PC-3 (cell line): ENCODE results near the gene CDK15. TPM values are rescaled to one million over a fixed set of nuclear protein-coding genes. Genes with fewer than 3 reads are reported as not detected.
"Not testable (repeated sequence)": the region's sequence is repeated elsewhere in the genome, so short reads cannot be mapped to it uniquely, and the experiment has no call there.

ENCODE experiments used
- ATAC-seq: fragments of 200-7000 bp; cut with Tn5 transposase; 2 replicates; pipeline ENCODE4 v1.9.1; 2020; ENCODE audit warnings: mild to moderate bottlenecking, moderate library complexity
- BruUV-seq: library from RNA; stranded (reverse); fragments of 400-500 nt; replicated peaks from 2 replicates; lab custom pipeline; 2021; lab: Mats Ljungman, UMichigan
- CTCF ChIA-PET: fragments of 300-600 bp; sonication (Branson Sonifier 250); formaldehyde crosslinking; loops from one replicate; lab custom pipeline; 2022; ENCODE audit warnings: antibody characterized with exemption; lab: Charles Lee
- POLR2A ChIA-PET: fragments of 300-600 bp; sonication (Branson Sonifier 250); formaldehyde crosslinking; loops from one replicate; lab custom pipeline; 2022; ENCODE audit warnings: antibody characterized with exemption; ENCODE audit not compliant: unreplicated experiment; lab: Charles Lee
- DNase-seq: peaks from one replicate; pipeline ENCODE4 v3.0.0-alpha.2; 2015
- H2AFZ ChIP-seq: fragments of 300-600 bp; sonication (generic); 2 replicates; pipeline ENCODE4 v1.6.0; 2016; ENCODE audit warnings: antibody characterized with exemption, low read length
- H3F3A ChIP-seq: fragments of 300-600 bp; sonication (generic); one replicate; pipeline ENCODE4 v1.6.0; 2017; ENCODE audit warnings: antibody characterized with exemption, low read length, control low read depth, mild to moderate bottlenecking; ENCODE audit not compliant: unreplicated experiment
- H3K27ac ChIP-seq: fragments of 300-600 bp; sonication (generic); 2 replicates; pipeline ENCODE4 v1.5.1; 2016; ENCODE audit warnings: mild to moderate bottlenecking, low read length
- H3K27me3 ChIP-seq: fragments of 300-600 bp; sonication (generic); 2 replicates; pipeline ENCODE4 v1.6.1; 2016; ENCODE audit warnings: low read length, mixed read lengths
- H3K36me3 ChIP-seq: fragments of 300-600 bp; sonication (generic); 2 replicates; pipeline ENCODE4 v1.6.1; 2016; ENCODE audit warnings: low read depth, mixed run types, low read length, mixed read lengths
- H3K4me1 ChIP-seq: fragments of 300-600 bp; sonication (generic); 2 replicates; pipeline ENCODE4 v1.5.1; 2016; ENCODE audit warnings: low read length; ENCODE audit not compliant: insufficient read depth
- H3K4me2 ChIP-seq: fragments of 300-600 bp; sonication (generic); 2 replicates; pipeline ENCODE4 v1.6.0; 2016; ENCODE audit warnings: low read length
- H3K4me3 ChIP-seq: fragments of 300-600 bp; sonication (generic); 2 replicates; pipeline ENCODE4 v1.5.1; 2016; ENCODE audit warnings: mild to moderate bottlenecking, low read length, mixed read lengths
- H3K79me2 ChIP-seq: fragments of 300-600 bp; sonication (generic); 2 replicates; pipeline ENCODE4 v1.6.1; 2017; ENCODE audit warnings: low read length, mixed read lengths
- H3K9ac ChIP-seq: fragments of 300-600 bp; sonication (generic); 2 replicates; pipeline ENCODE4 v1.6.0; 2016; ENCODE audit warnings: mild to moderate bottlenecking, low read length
- H3K9me2 ChIP-seq: fragments of 300-600 bp; sonication (generic); replicated peaks from 2 replicates; pipeline ENCODE4 v1.6.1; 2016; ENCODE audit warnings: mixed run types, low read length, mixed read lengths
- H3K9me3 ChIP-seq: fragments of 300-600 bp; sonication (generic); 2 replicates; pipeline ENCODE4 v1.6.1; 2016; ENCODE audit warnings: low read length, mixed read lengths
- H4K20me1 ChIP-seq: fragments of 300-600 bp; sonication (generic); 2 replicates; pipeline ENCODE4 v1.6.1; 2016; ENCODE audit warnings: low read length, mixed read lengths
- CTCF ChIP-seq: fragments of 300-600 bp; sonication (generic); conservative IDR thresholded peaks from 2 replicates; pipeline ENCODE4 v1.5.1; 2017; ENCODE audit warnings: antibody characterized with exemption, low read depth, mild to moderate bottlenecking, low read length
- EZH2 ChIP-seq: fragments of 300-600 bp; sonication (generic); IDR thresholded peaks from one replicate; pipeline ENCODE4 v1.6.1; 2017; ENCODE audit warnings: antibody characterized with exemption, mild to moderate bottlenecking, low read length; ENCODE audit not compliant: unreplicated experiment
- EZH2phosphoT487 ChIP-seq: fragments of 300-600 bp; sonication (generic); IDR thresholded peaks from 2 replicates; pipeline ENCODE4 v1.6.1; 2018; ENCODE audit warnings: mild to moderate bottlenecking, antibody characterized with exemption, low read length, borderline replicate concordance
- intact Hi-C: fragments of 100-400 bp; cut with micrococcal nuclease; formaldehyde crosslinking; loops from 2 replicates; pipeline ENCODE4 v1.9.0; 2023
- total RNA-seq: library from RNA; depleted of rRNA; stranded (reverse); fragments of >200 nt; gene quantifications from 2 replicates; pipeline ENCODE4 v1.2.3, GENCODE V29; 2014

CDK15 gene
- total RNA-seq, 1 experiment from 2014 or later, result 2.4 TPM

GRCh38 chr2:201840726-201841125 is 34.4 kb downstream of the CDK15 start:
- TF ChIP-seq EZH2phosphoT487, result no peak
- no peak for TF ChIP-seq CTCF
- no peak for TF ChIP-seq EZH2
- no peak overlapping the region for H3K4me3 ChIP-seq
- CTCF ChIA-PET, result no interaction called here
- H3K27ac ChIP-seq, result no peak overlapping the region
- H3K27me3 ChIP-seq, result no peaks in the 10 kb centered on the region
- intact Hi-C loops, result no loop called here
- H3K9ac ChIP-seq, result no peak overlapping the region
- H3K4me1 ChIP-seq, result peaks cover 1% of the 10 kb centered on the region
- DNase-seq (no peak), ATAC-seq (no peak)
- no peaks in the 10 kb centered on the region for H4K20me1 ChIP-seq
- H3K36me3 ChIP-seq, result no peaks in the 10 kb centered on the region; the same call in 1 of the 2 replicates
- H3K79me2 ChIP-seq, result no peaks in the 10 kb centered on the region
- no peaks in the 10 kb centered on the region for H3F3A ChIP-seq
- H2AFZ ChIP-seq, result no peak overlapping the region
- BruUV-seq, result no TSS peak
- H3K4me2 ChIP-seq, result no peak overlapping the region
- POLR2A ChIA-PET, result no interaction called here
- H3K9me3 ChIP-seq, result 0 out of 2 replicates have a peak, but pooled peaks cover 7% of the 10 kb centered on the region
- no peaks in the 10 kb centered on the region for H3K9me2 ChIP-seq

- Histone ChIP-seq H3K27me3 (no peaks in the 10 kb centered on the region), H3K4me2 (no peak overlapping the region), H3F3A (no peaks in the 10 kb centered on the region), H3K9me3 (0 out of 2 replicates have a peak, but pooled peaks cover 7% of the 10 kb centered on the region), H3K4me1 (peaks cover 14% of the 10 kb centered on the region), H4K20me1 (no peaks in the 10 kb centered on the region), H3K9ac (no peak overlapping the region), H3K27ac (no peak overlapping the region), H3K4me3 (no peak overlapping the region), H2AFZ (no peak overlapping the region), H3K9me2 (no peaks in the 10 kb centered on the region), H3K79me2 (no peaks in the 10 kb centered on the region), H3K36me3 (no peaks in the 10 kb centered on the region; the same call in 1 of the 2 replicates)
- intact Hi-C loops, result no loop called here
- no peak for TF ChIP-seq EZH2phosphoT487
- TF ChIP-seq EZH2, result no peak
- TF ChIP-seq CTCF, result no peak
- no peak for DNase-seq
- ATAC-seq, result no peak
- POLR2A ChIA-PET, result no interaction called here
- CTCF ChIA-PET, result no interaction called here
- BruUV-seq, result no TSS peak
These were observed 36.0 kb downstream of the CDK15 start for GRCh38 chr2:201842131-201842860.

- H3K27me3 ChIP-seq, CTCF ChIA-PET, DNase-seq, ATAC-seq, H4K20me1 ChIP-seq, H3F3A ChIP-seq, H2AFZ ChIP-seq, BruUV-seq, H3K4me2 ChIP-seq, H3K79me2 ChIP-seq, H3K9me3 ChIP-seq, H3K9ac ChIP-seq, H3K27ac ChIP-seq, H3K36me3 ChIP-seq, H3K9me2 ChIP-seq, intact Hi-C loops, POLR2A ChIA-PET, H3K4me3 ChIP-seq: not testable (repeated sequence)
- peaks cover 14% of the 10 kb centered on the region for H3K4me1 ChIP-seq
These were observed 38.6 kb downstream of the CDK15 start for GRCh38 chr2:201844922-201845321.
